HEK293T (cell line): ENCODE data around the gene CLEC16A.

Experiments
- CTCF ChIA-PET: fragments of 350-600 bp; formaldehyde crosslinking; extraction: SDS; loops from one replicate; lab custom pipeline; 2021; ENCODE audit warnings: antibody characterized with exemption, inconsistent platforms; lab: Yijun Ruan, JAX
- POLR2A ChIA-PET: fragments of 350-600 bp; formaldehyde crosslinking; extraction: SDS; loops from one replicate; lab custom pipeline; 2020; ENCODE audit warnings: antibody characterized with exemption, inconsistent platforms; lab: Yijun Ruan, JAX
- DNase-seq: peaks from one replicate; pipeline ENCODE4 v3.0.0; 2012; ENCODE audit warnings: mixed read lengths; ENCODE audit errors: extremely low spot score
- ARNT ChIP-seq: fragments of 450-650 bp; IDR thresholded peaks from 2 replicates; pipeline ENCODE4 v1.6.1; 2017; ENCODE audit warnings: mild to moderate bottlenecking
- BHLHE40 ChIP-seq: fragments of 450-650 bp; IDR thresholded peaks from 2 replicates; pipeline ENCODE4 v1.6.1; 2016; ENCODE audit warnings: mild to moderate bottlenecking, moderate library complexity, borderline replicate concordance
- CTBP1 ChIP-seq: fragments of 450-650 bp; IDR thresholded peaks from 2 replicates; pipeline ENCODE4 v1.6.1; 2016; ENCODE audit warnings: borderline replicate concordance
- ELF4 ChIP-seq: fragments of 450-650 bp; IDR thresholded peaks from 2 replicates; pipeline ENCODE4 v1.6.1; 2017; ENCODE audit warnings: antibody characterized with exemption
- FOXA1 ChIP-seq: fragments of 450-650 bp; IDR thresholded peaks from 2 replicates; pipeline ENCODE4 v1.6.1; 2016; ENCODE audit warnings: mild to moderate bottlenecking
- FOXK2 ChIP-seq: fragments of 450-650 bp; IDR thresholded peaks from 2 replicates; pipeline ENCODE4 v1.6.1; 2016; ENCODE audit warnings: mild to moderate bottlenecking
- FOXM1 ChIP-seq: fragments of 450-650 bp; IDR thresholded peaks from 2 replicates; pipeline ENCODE4 v1.6.1; 2017; ENCODE audit warnings: mild to moderate bottlenecking, borderline replicate concordance
- HDGF ChIP-seq: fragments of 450-650 bp; IDR thresholded peaks from 2 replicates; pipeline ENCODE4 v1.6.1; 2017; ENCODE audit warnings: antibody characterized with exemption, borderline replicate concordance
- L3MBTL2 ChIP-seq: fragments of 450-650 bp; conservative IDR thresholded peaks from 2 replicates; pipeline ENCODE4 v1.6.1; 2016; ENCODE audit warnings: mild to moderate bottlenecking
- LEF1 ChIP-seq: fragments of 450-650 bp; IDR thresholded peaks from 2 replicates; pipeline ENCODE4 v1.6.1; 2017; ENCODE audit warnings: mild to moderate bottlenecking, borderline replicate concordance
- NFRKB ChIP-seq: fragments of 450-650 bp; IDR thresholded peaks from 2 replicates; pipeline ENCODE4 v1.6.1; 2016; ENCODE audit warnings: mild to moderate bottlenecking, moderate library complexity
- SP1 ChIP-seq: fragments of 450-650 bp; IDR thresholded peaks from 2 replicates; pipeline ENCODE4 v1.6.1; 2017
- SUZ12 ChIP-seq: fragments of 450-650 bp; IDR thresholded peaks from 2 replicates; pipeline ENCODE4 v1.6.1; 2016; ENCODE audit warnings: mild to moderate bottlenecking
- TARDBP ChIP-seq: fragments of 450-650 bp; IDR thresholded peaks from 2 replicates; pipeline ENCODE4 v1.6.1; 2016
- ZNF384 ChIP-seq: fragments of 450-650 bp; IDR thresholded peaks from 2 replicates; pipeline ENCODE4 v1.6.1; 2016
- TF ChIP-seq, protein P1 (sequence below): fragments of 450-650 bp; IDR thresholded peaks from 2 replicates; pipeline ENCODE4 v1.6.1; 2016

CLEC16A gene

DNA sequence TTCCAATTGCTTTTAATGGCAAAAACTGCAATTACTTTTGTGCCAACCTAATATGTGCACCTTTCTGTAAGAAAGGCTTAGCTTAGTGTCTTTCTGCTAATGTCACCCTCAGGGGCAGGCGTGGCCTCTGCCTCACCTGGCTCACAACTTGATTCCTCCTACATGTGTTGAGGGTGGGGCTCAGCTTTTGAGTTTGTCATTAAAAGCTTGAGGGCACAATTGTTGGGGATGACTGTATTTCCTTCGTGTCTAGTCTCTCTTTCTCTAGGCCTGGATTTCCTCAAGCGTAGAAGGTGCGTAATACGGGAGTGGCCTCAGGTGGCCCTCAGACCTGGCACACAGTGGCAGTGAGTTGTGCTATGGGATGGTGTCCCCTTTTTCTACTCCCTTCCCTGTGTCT lies 94.4 kb downstream of the CLEC16A start:
- no peak for DNase-seq
- TF ChIP-seq SUZ12 = no peak
- TF ChIP-seq HDGF = no peak
- TF ChIP-seq BHLHE40 = no peak
- no peak for TF ChIP-seq FOXA1
- CTCF ChIA-PET = no interaction called here
- POLR2A ChIA-PET = no interaction called here

DNA sequence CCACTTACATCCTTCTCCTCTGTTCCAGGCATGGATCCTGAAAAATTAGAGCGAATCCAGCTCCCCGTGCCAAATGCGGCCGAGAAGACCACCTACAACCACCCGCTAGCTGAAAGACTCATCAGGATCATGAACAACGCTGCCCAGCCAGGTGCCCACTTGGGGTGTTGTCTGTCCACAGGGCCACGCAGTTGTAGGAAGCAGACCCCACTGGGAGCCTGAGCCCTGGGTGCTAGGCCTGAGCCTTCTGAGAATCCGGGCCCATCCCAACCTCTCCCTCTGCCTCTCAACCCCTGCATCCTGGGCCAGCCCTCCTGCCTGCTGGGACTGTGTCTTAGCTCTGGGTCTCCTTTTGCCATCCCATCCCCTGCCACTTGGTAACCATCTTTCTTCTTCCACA lies 95.4 kb downstream of the CLEC16A start:
- ChIA-PET CTCF (no interaction called here), POLR2A (no interaction called here)
- no peak for TF ChIP-seq ZNF384
- no peak for TF ChIP-seq L3MBTL2
- no peak for TF ChIP-seq FOXK2
- no peak for TF ChIP-seq SUZ12
- TF ChIP-seq ARNT = no peak
- no peak for TF ChIP-seq FOXM1
- TF ChIP-seq FOXA1 = no peak
- TF ChIP-seq, protein P1, sequence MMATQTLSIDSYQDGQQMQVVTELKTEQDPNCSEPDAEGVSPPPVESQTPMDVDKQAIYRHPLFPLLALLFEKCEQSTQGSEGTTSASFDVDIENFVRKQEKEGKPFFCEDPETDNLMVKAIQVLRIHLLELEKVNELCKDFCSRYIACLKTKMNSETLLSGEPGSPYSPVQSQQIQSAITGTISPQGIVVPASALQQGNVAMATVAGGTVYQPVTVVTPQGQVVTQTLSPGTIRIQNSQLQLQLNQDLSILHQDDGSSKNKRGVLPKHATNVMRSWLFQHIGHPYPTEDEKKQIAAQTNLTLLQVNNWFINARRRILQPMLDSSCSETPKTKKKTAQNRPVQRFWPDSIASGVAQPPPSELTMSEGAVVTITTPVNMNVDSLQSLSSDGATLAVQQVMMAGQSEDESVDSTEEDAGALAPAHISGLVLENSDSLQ = no peak
- TF ChIP-seq BHLHE40 = no peak
- TF ChIP-seq ELF4 = no peak
- TF ChIP-seq SP1 = no peak
- no peak for TF ChIP-seq TARDBP
- no peak for TF ChIP-seq HDGF
- no peak for TF ChIP-seq CTBP1
- TF ChIP-seq LEF1 = no peak
- no peak for TF ChIP-seq NFRKB
- DNase-seq = no peak

DNA sequence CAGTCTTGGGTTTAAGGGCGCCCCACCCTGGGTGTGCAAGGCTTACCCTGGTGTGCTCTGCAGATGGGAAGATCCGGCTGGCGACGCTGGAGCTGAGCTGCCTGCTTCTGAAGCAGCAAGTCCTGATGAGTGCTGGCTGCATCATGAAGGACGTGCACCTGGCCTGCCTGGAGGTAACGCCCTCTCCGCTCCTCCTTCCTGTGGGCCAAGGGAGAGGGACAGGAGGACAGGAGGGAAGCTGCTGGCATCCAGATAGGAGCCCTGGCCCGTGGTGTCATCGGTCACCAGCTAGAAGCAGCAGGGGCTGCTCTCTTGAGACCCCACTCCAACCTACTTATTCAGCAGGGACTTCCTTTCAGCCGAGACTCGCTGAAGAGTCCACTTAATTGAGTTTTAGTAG lies 97.8 kb downstream of the CLEC16A start:
- ChIA-PET CTCF (no interaction called here), POLR2A (no interaction called here)
- DNase-seq = no peak
- TF ChIP-seq SP1 = no peak
- TF ChIP-seq SUZ12 = no peak
- no peak for TF ChIP-seq NFRKB
- no peak for TF ChIP-seq L3MBTL2
- TF ChIP-seq, protein P1 = no peak
- no peak for TF ChIP-seq ELF4
- no peak for TF ChIP-seq LEF1
- no peak for TF ChIP-seq ARNT
- TF ChIP-seq FOXM1 = no peak
- TF ChIP-seq TARDBP = no peak

DNA sequence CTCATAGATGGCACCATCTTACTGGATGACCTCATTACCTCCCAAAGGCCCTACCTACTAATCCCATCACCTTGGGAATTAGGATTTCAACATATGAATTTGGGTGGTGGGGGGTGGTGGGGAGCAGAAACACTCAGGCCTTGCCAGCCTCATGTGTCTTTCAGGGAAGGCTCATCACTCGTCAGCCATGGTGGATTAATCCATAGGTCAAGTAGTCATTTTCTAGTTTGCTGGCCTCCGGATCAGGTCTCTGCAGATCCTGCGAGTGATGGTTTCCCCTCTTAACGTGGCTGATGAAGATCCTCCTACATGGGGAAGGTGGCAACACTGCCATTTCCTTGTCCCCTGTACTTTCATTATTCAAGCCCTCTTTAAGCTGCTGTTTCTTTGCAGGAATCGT lies 101.1 kb downstream of the CLEC16A start:
- ChIA-PET POLR2A (no interaction called here), CTCF (interaction anchor here (1.0 kb wide), 1 partner anchor 212 kb away, joined by 5 read pairs; no protein-coding TSS in a partner anchor)
- TF ChIP-seq FOXA1 = no peak
- TF ChIP-seq, protein P1 = no peak
- TF ChIP-seq FOXK2 = no peak
- TF ChIP-seq SUZ12 = no peak
- TF ChIP-seq ZNF384 = no peak
- TF ChIP-seq NFRKB = no peak
- TF ChIP-seq SP1 = no peak
- TF ChIP-seq CTBP1 = no peak
- TF ChIP-seq HDGF = no peak
- TF ChIP-seq TARDBP = no peak
- TF ChIP-seq BHLHE40 = no peak
- no peak for TF ChIP-seq FOXM1
- no peak for TF ChIP-seq ARNT
- TF ChIP-seq LEF1 = no peak
- TF ChIP-seq ELF4 = no peak
- TF ChIP-seq L3MBTL2 = no peak
- DNase-seq = no peak

DNA sequence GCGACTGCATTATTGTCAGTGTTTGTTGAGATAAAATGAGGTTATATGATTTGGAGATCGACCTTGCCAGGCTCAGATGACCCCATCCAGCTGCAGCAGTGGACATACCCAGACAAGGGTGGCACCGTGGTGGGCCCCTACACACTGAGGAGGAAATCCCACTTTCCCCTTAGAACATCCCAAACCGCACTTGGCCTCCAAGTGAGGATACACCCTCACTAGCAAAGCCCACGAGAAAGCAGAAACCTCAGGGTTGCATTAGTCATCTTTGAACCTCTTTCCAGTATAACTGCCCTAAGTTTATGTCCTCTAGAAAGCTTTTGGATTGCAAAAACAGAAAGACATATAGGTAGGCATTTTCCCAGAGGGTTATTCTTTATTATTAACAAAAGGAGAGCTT lies 101.5 kb downstream of the CLEC16A start:
- ChIA-PET CTCF (no interaction called here), POLR2A (no interaction called here)
- no peak for DNase-seq

DNA sequence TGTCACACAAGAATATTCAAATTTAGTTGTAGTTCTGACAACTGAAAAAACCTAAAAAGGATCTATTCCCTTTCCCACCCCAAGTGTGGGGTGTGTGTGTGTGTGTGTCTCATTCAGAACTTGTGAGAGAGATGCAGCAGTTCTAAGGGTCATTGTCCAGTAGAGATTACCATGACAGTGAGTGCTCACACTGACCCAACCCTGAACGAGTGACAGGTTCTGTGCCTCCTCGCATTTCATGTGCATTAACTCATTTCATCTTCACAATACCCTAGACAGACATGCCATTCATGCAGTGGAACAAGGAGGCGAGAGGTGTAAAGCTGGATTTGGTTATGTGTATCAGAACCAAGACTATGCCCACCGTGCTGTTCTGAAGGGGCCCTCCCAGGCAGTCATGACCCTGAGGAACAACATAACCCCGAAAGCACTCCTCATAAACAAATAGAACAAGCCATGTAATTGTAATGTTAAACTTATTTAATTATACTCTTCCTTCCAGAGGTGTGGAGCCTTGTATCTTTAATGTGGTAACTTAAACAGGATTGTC lies 102.1 kb downstream of the CLEC16A start:
- ChIA-PET POLR2A (no interaction called here), CTCF (no interaction called here)
- no peak for DNase-seq
- TF ChIP-seq BHLHE40 = no peak
- TF ChIP-seq HDGF = no peak
- no peak for TF ChIP-seq SP1
- TF ChIP-seq, protein P1 = no peak
- TF ChIP-seq FOXK2 = no peak
- no peak for TF ChIP-seq ARNT
- TF ChIP-seq TARDBP = no peak
- no peak for TF ChIP-seq SUZ12
- TF ChIP-seq LEF1 = no peak
- no peak for TF ChIP-seq ZNF384

More for the DNA sequence above, 101.5 kb downstream of the CLEC16A start:
- TF ChIP-seq HDGF (no peak), FOXA1 (no peak), ELF4 (no peak), FOXK2 (no peak), CTBP1 (no peak), FOXM1 (no peak), ZNF384 (no peak), L3MBTL2 (no peak), TARDBP (no peak)
